TTC549 (cell line): ENCODE results near the gene PISD.
"Not testable (repeated sequence)": the region's sequence is repeated elsewhere in the genome, so short reads cannot be mapped to it uniquely, and the experiment has no call there.

Experiments
- FAIRE-seq: peaks from 2 replicates; lab custom pipeline; 2012; peaks lifted over from hg19 to GRCh38; lab: Jason Lieb, UNC

PISD gene

DNA sequence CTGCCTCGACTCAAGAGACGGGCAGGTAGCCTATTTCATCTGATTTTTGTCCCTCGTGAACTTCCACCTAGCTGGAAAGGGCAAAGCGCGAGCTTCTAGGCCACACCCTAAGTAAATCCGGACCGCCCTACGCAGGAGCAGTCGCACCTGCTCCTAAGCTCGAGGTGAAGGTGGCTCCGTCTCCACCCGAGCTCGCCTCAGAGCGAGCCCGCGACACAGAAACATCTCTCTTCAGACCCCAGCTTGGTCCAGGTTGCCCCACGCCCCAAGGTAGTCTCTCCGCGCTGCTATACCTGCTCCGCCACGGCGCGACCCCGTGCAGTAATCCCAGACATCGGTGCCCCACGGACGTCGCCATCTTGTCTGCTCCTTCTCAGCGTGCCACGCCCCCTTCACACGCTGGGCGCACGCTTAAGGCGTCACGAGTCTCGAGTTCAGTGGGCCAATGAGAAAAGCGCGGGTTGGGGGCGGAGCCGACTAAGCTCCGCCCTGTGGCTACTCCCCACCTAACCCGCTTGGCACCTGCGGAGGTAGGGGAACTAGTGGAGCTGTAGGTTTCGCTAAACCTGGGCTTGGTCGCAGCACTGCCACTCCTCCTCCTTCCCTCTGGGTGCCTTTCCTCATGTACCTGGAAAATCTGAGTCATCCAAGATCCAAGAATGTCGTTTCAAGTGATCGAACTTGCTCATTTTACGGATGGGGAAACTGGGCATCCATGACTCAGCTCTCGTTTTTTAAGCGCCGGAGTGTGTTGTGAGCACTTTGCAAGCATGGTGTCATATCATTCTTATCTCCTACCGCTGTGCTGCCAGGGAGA, at the start of gene PISD:
Gene PISD (minus strand): TSS at position 365 of the 817 bp plus-strand sequence. CDS start 7 bp downstream, at position 358.
- FAIRE-seq = no peak

DNA sequence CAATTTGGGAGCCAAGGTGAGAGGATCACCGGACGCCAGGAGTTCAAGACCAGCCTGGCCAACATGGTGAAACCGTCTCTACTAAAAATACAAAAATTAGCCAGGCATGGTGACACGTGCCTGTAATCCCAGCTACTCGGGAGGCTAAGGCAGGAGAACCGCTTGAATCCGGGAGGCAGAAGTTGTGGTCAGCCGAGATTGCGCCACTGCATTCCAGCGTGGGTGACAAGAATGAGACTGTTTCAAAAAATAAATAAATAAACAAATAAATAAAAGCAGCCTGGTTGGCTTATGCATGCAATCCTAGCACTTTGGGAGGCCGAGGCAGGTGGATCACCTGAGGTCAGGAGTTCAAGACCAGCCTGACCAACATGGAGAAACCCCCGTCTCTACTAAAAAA, 49.2 kb upstream of the PISD start:
- FAIRE-seq = not testable (repeated sequence)

DNA sequence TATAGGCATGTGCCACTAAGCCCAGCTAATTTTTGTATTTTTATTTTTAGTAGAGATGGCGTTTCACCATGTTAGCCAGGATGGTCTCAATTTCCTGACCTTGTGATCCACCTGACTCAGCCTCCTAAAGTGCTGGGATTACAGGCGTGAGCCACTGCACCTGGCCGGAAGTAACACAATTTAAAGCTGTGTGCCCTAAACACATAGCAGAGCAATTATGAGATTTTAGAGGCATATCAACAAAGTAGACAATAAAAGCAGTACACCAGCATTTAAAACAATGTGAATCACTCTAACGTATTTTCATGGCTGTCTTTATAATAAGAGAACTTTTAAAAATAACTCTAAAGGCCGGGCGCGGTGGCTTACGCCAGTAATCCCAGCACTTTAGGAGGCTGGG, 45.5 kb upstream of the PISD start:
- no peak for FAIRE-seq

DNA sequence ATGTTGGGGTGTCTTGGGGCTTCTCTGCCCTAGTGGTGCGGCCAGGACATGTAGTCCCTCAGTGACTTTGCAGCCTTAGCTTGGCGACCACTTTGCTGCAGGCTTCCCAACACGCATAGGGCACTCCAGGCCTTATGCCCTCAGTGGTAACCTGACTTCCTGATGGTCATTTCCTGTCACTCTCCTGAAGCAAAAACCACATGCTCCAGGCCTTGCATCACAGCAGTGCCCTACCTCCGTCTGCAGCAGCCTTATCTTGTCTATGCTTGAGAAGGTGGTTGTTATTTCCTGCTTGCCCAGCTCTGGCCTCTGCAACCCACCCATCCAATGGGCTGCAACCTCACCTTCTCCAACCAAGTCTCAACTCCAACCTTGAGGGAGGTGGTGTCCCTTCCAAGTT, 33.4 kb upstream of the PISD start:
- FAIRE-seq = no peak

DNA sequence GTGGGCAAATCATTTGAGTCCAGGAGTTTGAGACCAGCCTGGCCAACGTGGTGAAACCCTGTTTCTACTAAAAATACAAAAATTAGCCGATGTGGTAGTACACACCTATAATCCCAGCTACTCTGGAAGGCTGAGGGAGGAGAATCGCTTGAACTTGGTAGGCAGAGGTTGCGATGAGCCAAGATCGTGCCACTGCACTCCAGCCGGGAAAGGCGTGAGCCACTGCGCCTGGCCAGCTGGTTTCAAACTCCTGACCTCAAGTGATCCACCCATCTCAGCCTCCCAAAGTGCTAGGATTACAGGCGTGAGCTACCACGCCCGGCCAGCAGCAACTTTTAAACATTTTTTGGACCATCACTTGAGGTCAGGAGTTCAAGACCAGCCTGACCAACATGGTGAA, 32.0 kb upstream of the PISD start:
- not testable (repeated sequence) for FAIRE-seq

DNA sequence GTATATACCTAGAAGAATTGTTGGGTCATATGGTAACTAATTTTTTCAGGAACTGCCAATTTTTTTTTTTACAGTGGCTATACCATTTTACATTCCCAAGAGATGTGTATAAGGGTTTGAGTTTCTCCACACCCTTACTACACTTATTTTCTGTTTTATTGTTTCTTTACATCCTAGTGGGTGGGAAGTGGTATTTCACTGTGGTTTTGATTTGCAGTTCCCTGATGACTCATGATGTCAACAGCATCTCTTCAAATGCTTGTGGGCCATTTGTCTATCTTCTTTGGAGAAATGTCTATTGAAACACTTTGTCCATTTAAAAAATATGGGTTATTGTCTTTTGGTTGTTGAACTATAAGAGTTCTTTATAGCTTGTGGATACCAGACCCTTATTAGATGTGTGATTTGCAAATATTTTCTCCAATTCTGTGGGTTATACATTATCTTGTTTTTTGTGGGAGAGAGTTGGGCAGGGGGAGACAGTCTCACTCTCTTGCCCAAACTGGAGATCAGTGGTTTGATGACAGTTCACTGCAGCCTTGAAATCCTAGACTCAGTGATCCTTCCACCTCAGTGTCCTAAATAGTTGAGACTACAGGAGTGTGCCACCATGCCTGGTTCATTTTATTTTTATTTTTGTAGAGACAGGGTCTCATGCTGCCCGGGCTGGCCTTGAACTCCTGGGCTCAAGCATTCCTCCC, 30.3 kb upstream of the PISD start:
- FAIRE-seq = no peak

DNA sequence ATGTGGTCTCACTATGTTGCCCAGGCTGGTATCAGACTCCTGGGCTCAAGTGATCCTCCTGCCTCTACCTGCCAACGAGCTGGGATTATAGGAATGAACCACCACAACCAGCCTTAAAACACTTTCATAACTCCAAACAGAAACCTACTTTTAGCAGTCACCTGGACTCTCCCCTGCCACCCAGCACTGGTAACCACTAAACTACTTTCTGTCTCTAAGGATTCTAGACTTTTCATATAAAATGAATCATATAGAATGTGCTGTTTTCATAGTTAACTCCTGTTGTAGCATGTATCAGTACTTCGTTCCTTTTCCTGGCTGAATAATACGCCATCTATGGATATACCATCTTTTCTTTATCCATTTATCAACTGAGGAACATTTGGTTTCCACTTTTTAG, 29.4 kb upstream of the PISD start:
- FAIRE-seq = no peak

DNA sequence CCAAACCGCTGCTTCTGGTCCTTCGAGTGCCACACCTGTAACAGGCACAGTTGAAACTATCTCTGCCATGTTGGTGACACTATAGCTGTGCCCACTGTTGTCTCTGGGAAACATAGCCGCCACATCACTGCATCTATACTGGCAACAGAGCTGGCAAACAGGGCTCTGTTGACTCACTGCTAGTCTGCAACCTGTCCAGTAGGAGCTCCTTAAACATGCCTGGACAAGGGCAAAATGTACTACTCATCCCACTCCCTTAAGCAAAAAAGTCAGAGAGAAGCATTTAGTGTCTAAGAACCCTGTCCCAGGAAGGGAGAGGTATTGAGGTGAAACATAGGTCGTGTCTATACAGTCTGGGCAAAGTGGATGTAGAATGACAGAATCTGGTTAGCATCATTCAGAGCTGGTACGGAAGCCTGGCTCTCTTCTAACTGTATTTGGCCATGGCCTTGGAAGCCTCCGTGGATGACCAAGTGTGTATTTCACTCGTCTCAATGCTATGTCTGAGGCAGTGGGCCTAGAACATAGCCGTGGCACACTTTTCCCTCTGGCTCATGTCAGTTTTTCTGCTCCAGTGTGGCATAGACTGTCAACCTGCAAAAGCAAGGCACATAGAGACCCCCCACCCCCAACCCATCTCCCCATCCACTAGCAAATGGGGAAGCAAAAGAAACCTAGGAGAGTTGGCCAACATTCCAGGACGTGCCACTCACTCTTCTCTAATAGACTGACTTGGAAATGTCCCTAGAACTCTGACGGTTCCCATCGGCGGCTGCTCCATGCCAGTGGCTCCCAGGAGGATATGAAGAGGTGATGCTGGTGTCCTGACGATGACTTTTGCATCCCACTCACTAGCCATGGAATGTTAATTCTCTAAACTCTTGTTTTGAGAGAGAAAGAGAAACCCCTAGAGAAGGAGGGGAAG, 21.4 kb upstream of the PISD start:
- FAIRE-seq = no peak

DNA sequence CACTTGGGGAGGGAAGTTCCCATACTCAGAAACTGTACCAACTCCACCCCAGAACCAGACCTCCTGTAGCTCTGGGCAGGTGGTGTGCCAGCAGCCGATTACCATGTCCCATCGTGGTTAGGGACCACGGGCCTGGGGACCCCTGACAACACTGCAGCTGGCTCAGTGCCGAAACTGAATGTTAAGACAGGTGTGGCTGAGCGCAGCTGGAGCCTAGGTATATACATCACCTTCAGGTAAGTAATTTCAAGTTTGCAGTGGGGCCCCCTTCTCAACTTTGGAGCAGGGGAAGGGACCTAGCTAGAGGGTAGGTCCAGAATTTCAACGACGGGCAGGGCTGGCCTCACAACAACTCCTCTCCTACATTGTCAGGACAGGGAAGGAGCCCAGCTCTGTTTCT, 20.7 kb upstream of the PISD start:
- no peak for FAIRE-seq

DNA sequence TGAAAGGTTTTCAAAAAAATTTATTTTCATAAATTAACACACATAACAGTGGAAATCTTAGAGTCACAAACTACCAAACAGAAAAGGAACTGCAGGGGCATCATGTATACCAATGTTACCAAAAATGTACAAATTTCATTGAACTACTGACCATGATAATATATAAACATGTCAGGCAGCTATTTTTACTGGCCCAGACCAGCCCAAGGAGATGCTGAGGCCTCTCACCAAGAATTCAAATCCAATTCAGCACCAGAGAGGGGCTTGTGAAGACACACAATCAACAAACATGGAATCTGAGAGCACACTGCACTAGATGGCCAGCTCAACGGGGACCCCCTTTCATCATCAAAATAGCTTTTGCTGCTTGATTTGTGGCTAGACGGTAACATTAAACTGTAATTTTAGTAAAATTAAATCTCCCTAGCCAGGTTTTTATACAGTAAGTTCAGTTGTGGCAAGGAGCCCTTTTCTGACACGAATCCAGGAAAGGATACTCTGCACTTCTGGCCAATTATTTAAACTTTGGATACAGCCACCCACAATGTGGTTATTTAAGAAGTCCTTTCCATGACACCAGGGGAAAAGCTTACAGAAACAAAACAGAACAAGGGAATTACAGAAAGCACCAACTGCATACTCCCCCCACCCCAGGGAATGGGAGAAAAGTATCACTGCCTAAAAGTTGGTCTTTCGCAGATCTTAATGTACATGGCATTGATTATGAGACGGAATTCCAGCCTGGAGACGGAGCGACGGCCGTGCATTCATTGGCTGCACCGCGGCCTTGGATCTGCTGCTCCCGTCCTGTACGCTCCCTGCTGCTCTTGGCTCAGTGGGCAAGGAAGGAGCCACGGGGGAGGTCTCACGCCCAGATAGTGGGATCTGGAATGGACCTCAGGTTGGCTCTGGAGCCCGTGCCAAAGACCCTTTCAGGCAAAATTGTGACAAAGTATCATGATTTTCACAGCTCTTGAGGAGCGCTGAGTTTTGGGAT, 19.6 kb upstream of the PISD start:
- no peak for FAIRE-seq

DNA sequence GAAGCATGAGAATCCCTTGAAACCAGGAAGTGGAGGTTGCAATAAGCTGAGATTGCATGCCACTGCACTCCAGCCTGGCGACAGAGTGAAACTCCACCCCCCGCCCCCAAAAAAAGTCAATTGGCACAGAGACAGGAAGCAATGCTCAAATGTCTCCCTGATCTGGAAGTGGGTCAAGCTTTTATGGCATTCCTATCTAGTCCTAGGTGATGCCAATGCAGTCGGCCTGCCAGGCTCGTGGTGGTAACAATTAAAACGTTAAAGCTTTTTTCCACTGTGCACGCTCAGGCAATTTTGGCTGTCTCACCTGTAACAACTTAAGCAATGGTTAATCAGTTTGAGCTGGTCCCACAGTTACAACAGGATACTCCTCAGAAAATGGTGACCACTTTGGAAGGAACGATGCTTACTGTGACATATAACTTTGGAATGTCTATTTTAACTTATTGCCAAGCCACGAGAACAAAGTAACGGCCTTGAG, 18.9 kb upstream of the PISD start:
- no peak for FAIRE-seq

DNA sequence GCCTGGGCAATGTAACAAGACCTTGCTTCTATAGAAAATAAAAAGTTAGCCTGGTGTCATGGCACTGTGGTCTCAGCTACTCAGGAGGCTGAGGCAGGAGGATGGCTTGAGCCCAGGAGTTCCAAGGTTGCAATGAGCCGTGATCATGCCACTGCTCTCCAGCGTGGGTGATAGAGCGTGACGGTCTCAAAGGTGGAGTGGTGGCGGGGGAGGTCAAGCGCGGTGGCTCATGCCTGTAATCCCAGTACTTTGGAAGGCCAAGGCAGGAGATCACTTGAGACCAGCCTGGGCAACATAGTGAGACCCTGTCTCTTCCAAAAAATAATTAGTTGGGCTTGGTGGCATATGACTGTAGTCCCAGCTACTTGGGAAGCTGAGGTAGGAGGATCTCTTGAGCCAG, 16.7 kb upstream of the PISD start:
- no peak for FAIRE-seq

DNA sequence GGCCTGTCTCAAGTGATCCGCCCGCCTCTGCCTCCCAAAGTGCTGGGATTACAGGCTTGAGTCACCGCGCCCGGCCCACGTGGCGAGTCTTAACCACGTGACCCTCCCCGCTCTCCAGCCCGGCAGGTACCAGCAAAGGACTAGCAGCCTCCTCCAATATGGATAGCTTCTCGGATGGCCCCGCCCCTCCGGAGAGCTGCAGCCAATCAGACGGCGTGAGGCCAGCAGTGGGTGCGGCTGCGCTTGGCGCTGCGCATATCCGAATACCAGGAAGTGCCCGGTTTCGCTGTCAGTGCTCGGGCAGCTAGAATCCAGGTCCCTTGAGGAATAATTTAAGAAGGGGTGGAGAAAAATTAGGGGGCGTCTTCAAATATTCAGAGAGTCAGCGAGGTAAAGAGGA, 14.7 kb upstream of the PISD start:
- no peak for FAIRE-seq

DNA sequence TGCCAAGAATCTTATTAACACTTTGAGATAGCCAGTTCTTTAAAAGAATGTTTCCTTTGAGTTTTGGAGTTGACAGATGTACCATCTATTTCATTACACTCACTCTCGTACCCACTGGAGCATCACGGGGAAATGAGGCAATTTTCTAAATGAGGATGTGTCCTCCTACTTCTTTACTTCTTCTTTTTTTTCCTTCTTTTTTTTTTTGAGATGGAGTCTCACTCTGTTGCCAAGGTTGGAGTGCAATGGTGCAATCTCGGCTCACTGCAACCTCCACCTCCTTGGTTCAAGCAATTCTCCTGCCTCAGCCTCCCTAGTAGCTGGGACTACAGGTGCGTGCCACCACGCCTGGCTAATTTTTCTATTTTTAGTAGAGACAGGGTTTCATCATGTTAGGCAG, 12.2 kb upstream of the PISD start:
- not testable (repeated sequence) for FAIRE-seq

DNA sequence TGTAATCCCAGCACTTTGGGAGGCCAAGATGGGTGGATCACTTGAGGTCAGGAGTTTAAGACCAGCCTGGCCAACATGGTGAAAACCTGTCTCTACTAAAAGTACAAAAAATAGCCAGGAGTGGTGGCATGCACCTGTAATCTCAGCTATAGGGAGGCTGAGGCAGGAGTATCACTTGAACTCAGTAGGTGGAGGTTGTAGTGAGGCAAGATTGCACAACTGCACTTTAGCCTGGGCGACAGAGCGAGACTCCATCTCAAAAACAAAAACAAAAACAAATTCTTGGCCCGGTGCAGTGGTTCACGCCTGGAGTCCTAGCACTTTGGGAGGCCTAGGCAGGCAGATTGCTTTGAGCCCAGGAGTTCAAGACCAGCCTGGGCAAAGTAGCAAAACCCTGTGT, 6.8 kb upstream of the PISD start:
- FAIRE-seq = not testable (repeated sequence)

DNA sequence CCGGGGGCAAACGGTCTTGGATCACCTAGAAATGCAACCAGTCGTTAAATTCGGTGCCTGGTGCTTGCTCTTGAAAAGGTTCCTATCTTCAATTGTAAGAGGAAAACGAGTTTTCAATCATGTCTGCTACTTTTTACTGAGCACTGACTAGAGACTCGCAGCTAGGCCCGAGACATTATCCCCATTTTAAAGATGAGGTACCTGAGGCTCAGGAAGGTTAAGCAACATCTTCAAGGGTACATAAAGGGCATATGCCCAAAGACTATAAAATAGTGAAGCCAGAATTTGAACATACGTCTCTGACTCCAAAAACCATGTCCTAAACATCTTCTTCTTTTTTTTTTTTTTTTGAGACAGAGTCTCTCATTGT, 638 bp upstream of the PISD start:
- FAIRE-seq = no peak

DNA sequence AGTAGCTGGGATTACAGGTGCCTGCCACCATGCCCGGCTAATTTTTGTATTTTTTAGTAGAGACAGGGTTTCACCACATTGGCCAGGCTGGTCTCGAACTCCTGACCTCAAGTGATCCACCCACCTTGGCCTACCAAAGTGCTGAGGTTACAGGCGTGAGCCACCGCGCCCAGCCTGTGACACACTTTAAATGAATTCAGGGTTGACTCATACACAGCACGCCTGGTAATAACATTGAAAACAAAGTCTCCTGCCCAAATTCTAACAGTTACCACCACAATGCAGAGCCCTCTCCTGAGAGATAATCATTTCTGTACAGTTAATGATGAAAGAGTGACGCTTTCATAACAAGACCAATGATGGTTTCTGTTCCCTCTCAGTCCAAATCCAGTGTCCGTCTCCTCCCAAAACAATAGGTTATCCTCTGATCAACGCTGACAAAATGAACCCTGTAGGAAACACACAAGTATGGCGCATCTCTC, 1.1 kb downstream of the PISD start:
- FAIRE-seq = not testable (repeated sequence)

DNA sequence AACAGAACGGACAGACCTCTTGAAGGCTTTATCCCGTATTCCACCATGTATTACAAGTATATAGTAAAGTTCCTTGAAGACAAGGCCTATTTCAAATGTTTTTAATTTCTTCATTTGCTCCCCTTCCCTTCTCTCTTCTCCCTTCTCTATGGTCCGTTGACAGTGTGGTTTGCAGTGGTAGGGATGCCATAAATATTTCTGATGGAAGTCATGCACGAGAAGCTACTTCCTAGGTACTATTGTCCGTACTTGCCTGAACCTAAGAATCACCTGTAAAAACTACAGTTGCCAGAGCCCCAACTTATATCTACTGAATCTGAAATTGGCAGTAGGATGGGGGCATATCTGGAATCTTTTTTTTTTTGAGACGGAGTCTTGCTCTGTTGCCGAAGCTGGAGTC, 2.8 kb downstream of the PISD start:
- no peak for FAIRE-seq

DNA sequence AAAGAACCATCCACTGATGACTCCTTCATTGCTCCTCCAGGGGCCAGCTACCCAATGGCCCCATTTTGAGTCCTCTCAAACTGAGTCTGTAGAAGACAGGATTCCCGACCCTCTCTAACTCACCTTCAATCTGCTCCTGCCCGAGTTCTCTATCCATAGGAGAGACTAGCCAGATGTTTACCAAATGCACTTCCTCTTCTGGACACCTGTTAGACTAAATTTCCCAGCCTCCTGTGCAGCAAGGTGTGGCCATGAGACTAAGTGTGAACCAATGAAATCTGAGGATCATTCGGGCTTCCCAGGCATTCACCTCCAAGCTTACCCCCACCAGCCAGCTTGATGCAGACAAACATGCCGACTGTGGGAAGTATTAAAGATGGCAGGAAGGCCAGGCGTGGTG, 7.6 kb downstream of the PISD start:
- no peak for FAIRE-seq

DNA sequence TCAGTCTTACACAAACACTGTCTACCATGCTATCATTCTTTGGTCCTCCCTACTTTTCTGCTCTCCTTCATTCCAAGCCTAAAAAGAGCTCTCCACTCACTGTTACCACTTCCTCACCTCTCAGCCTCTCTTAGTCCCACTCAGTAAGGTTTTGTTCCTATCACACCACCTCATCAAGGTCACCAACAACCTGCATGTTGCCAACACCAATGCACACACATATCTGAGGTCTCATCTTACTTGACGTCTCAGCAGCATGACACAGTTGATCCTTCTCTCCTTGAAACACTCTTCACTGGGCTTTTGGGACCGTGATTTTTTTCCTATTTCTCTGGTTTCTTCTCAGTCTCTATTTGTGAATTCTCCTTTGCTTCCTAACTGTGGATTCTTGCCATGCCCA, 8.1 kb downstream of the PISD start:
- FAIRE-seq = no peak
